Heart right ventricle (tissue), 16 donors: Measurements from ENCODE around the gene ARMC2. TPM values are rescaled to one million over a fixed set of nuclear protein-coding genes. Genes with fewer than 3 reads are reported as not detected.

ENCODE experiments used
- ATAC-seq, 8 donors: fragments of 200-7000 bp; cut with Tn5 transposase; one replicate each; pipeline ENCODE4 v1.9.1; 2020; ENCODE audit warnings: mild to moderate bottlenecking in 8 of 8, moderate library complexity in 8 of 8, moderate number of reproducible peaks in 1 of 8
- DNase-seq, 2 donors: peaks; one replicate each; pipeline ENCODE4 v3.0.0-alpha.2; 2020
- H3K27ac ChIP-seq, 10 donors: fragments of 200-600 bp; sonication (generic) in 2 of 10; one replicate each; pipeline versions ENCODE4 v1.5.0 to v1.8.0; 2020 to 2022; ENCODE audit warnings: mild to moderate bottlenecking in 3 of 10
- H3K27me3 ChIP-seq, 7 donors: fragments of 200-600 bp; one replicate each; pipeline ENCODE4 v1.8.0; 2021 to 2022; ENCODE audit warnings: mild to moderate bottlenecking in 2 of 7
- H3K36me3 ChIP-seq, 9 donors: fragments of 200-600 bp; sonication (generic) in 1 of 9; one replicate each; pipeline versions ENCODE4 v1.5.0 to v1.8.0; 2020 to 2022; ENCODE audit warnings: mild to moderate bottlenecking in 2 of 9
- H3K4me1 ChIP-seq, 9 donors: fragments of 200-600 bp; sonication (generic) in 1 of 9; one replicate each; pipeline versions ENCODE4 v1.5.0 to v1.8.0; 2020 to 2022; ENCODE audit warnings: mild to moderate bottlenecking in 4 of 9
- H3K4me3 ChIP-seq, 10 donors: fragments of 200-600 bp; sonication (generic) in 2 of 10; one replicate each; pipeline versions ENCODE4 v1.5.0 to v1.8.0; 2020 to 2022; ENCODE audit warnings: mild to moderate bottlenecking in 7 of 10, moderate library complexity in 2 of 10
- H3K9me3 ChIP-seq, 11 donors: fragments of 200-600 bp in 10 of 11; sonication (generic) in 2 of 11; one replicate each; pipeline versions ENCODE4 v1.5.0 to v1.8.0; 2013 to 2022; ENCODE audit warnings: mild to moderate bottlenecking in 2 of 11, control low read depth in 1 of 11, moderate library complexity in 1 of 11
- CTCF ChIP-seq, 9 donors: fragments of 200-600 bp; sonication (generic) in 2 of 9; IDR thresholded peaks; one replicate each; pipeline versions ENCODE4 v1.5.0 to v1.8.0; 2021 to 2022; ENCODE audit warnings: antibody characterized with exemption in 9 of 9, mild to moderate bottlenecking in 5 of 9, moderate library complexity in 1 of 9
- whole genome bisulfite sequencing, 2 donors: extraction: QIAGEN DNeasy Blood & Tissue Kit; methylation state at CpG; one replicate each; pipeline ENCODE4 v1.1.7; 2013; ENCODE audit warnings: inconsistent platforms in 1 of 2; 5-methylcytosine and 5-hydroxymethylcytosine counted together
- intact Hi-C, 10 donors: fragments of 100-400 bp; cut with DNase I; formaldehyde crosslinking; loops; one replicate each; pipeline versions ENCODE4 v1.11.1 to v1.14.2; 2022
- polyA plus RNA-seq, 2 donors: library from polyadenylated mRNA; stranded (reverse); fragments of 200-250 nt; gene quantifications; one replicate each; pipeline ENCODE4 v1.2.3, GENCODE V29; 2013
- total RNA-seq, 10 donors: library from RNA; stranded (reverse); fragmentation: NEBNext Ultra II Directional in 3 of 10; extraction: Animal tissue kit (Norgen Biotek cat#: 25700) in 3 of 10; gene quantifications; one replicate each; pipeline versions ENCODE4 v1.2.1 to v1.2.4, GENCODE V29; 2021 to 2023
- donor health status: Arrhythmogenic right ventricular cardiomyopathy.
- donor health status: ischemic (EF 13 %, LVEDD 7.1; RV severe dilation, severe dysfunction).
- donor health status: healthy with polysubstance abuse.
- donor health status: DM: no; HTN: yes; CAD: no.
- donor health status: DM: no; HTN: no; CAD: no.
- donor health status: ischemic (EF 25% LVEDD 6.9; RV normal size, moderate dysfunction).
- donor health status: ischemic (EF 25% LVEDD 5.7; RV mildly dilated, moderate dysfunction).
- donor health status: healthy.
- donor health status: DM: yes; HTN: yes; CAD: no.
- donor health status: Ischemic cardiomyopathy.
- donor health status: ischemic (EF 35%, LVEDD 5.7; RV mildly dilated, moderate dysfunction).
- donor health status: nonischemic (EF 11% LVEDD 7.7; RV severe dilation, severe dysfunction).
- donor health status: DM: yes; HTN: yes; CAD: no.
- donor health status: PGD.
- donor health status: ischemic (EF 29% LVEDD 5.4; RV normal size, mild dysfunction).
- donor health status: nonischemic (EF 23%, LVEDD 6.1; RV moderate dilation, normal function).

Gene ARMC2
- total and polyA plus RNA-seq, 12 donors, result 2.5 to 16.4 (median 12.3) TPM

- WGBS, 2 donors, result 22 to 31% methylated on average over 7 of the region's 7 CpGs
- TF ChIP-seq CTCF (IDR thresholded peaks at IDR 0.05), result no peak
- Histone ChIP-seq H3K4me1 (peaks cover 12 to 63% (median 46%) of the 10 kb centered on the region in 9 donors), H3K9me3 (no peaks in the 10 kb centered on the region), H3K36me3 (peaks cover 0 to 19% (median 0%) of the 10 kb centered on the region in 9 donors), H3K27me3 (no peaks in the 10 kb centered on the region), H3K27ac (peak overlapping the region; percentile 35 to 86 (median 76)), H3K4me3 (no peak overlapping the region)
- DNase-seq (peak; percentile 42 to 87), ATAC-seq (peak; percentile 67 to 91 (median 87))
- intact Hi-C loops, result no loop called here
Measured at GRCh38 chr6:108877046-108877751, 29.0 kb downstream of the ARMC2 start.

DNA sequence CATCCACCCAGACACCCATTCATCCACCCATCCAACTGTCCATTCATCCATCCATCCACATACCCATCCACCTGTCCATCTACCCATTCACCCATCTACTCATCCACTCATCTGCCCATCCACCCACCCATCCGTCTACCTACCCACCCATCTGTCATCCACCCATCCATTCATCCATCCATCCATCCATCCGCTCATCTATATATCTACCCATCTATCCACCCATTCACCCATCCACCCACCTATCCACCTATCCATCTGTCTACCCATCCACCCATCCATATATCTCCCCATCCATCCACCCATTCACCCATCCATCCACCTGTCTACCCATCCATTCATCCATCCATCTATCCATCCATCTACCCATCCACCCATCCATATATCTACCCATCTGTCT lies 30.7 kb downstream of the ARMC2 start:
- no peak for TF ChIP-seq CTCF (IDR thresholded peaks at IDR 0.05)
- no peak overlapping the region for H3K4me3 ChIP-seq
- ATAC-seq (peak in 1 of 8 donors; percentile 8), DNase-seq (no peak)
- peak overlapping the region in 2 of 10 donors; percentile 80 to 83 for H3K27ac ChIP-seq
- WGBS, 2 donors, result 96 to 100% methylated on average over 2 of the region's 2 CpGs
- H3K9me3 ChIP-seq, result peaks cover 0 to 8% (median 0%) of the 10 kb centered on the region in 11 donors
- H3K27me3 ChIP-seq, result no peaks in the 10 kb centered on the region
- H3K36me3 ChIP-seq, result peaks cover 0 to 36% (median 0%) of the 10 kb centered on the region in 9 donors
- peaks cover 10 to 47% (median 40%) of the 10 kb centered on the region in 9 donors for H3K4me1 ChIP-seq
- intact Hi-C loops, result no loop called here

DNA sequence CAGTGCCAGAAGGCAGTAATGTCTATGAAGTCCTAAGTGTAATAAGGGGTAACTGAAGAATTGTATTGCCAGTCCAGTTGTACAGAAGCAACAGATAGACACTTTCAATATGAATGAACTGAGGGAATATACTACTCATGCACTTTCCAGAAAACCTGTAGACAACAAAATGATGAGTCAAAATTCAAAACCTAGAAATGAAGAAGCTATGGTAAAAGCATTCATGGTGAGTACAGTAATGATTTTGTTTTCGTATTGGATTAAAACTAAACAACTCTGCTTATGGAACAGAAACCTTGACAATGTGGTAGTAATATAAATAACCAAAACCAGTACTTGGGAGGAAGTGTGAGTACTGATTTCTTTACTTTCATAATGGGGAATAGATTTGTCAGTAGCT lies 35.0 kb downstream of the ARMC2 start:
- H3K4me1 ChIP-seq, result peaks cover 1 to 13% (median 6%) of the 10 kb centered on the region in 9 donors
- TF ChIP-seq CTCF (IDR thresholded peaks at IDR 0.05), result no peak
- peaks cover 0 to 8% (median 0%) of the 10 kb centered on the region in 11 donors for H3K9me3 ChIP-seq
- intact Hi-C loops, result loop anchor here in 1 of 10 donors (10.0 kb wide), 1 partner anchor 48 kb away; no protein-coding TSS in a partner anchor
- H3K27me3 ChIP-seq, result no peaks in the 10 kb centered on the region
- WGBS, 2 donors, result 94 to 96% methylated on average over 1 of the region's 1 CpG
- ATAC-seq, result no peak
- no peak overlapping the region for H3K4me3 ChIP-seq
- no peak for DNase-seq
- H3K36me3 ChIP-seq, result peaks cover 0 to 39% (median 0%) of the 10 kb centered on the region in 9 donors
- H3K27ac ChIP-seq, result no peak overlapping the region

DNA sequence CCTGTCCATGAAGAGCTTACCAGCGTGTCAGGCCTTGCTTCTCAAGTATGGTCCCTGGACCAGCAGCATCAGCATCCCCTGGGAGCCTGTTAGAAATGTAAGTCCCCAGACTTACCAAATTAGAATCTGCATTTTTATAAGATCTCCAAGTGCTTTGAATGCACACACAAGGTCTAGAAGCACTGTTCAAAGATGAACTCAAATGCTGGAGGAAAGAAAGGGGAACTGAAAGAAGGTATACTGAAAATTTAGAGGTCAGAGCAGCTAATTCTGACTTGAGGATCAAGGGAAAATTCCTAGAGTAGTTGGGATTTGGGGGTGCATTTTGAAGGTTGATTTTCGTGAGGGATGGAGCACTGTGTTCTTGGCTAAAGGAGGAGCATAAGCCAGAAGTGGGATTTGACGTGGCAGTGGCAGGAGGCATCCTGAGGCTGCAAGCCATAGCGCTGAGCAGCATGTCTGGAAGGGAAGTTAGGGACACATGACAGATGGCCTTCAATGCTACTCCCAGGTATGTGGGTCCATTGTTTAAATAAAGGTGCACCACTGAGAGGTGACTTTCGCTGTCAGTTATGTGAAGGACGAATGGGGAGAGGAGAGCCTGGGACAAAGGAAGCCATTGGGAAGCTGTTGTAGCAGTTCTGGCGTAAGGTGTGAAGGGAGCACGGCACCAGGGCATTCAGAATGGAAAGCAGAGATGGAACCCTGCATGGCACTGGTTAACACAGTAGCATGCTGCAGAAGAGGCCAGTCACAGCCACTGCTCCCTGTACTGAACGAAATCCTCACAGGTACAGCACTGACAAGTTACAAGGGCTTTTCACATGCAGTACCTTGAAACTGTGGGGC lies 36.2 kb downstream of the ARMC2 start:
- DNase-seq, result no peak
- H3K36me3 ChIP-seq, result peaks cover 0 to 32% (median 0%) of the 10 kb centered on the region in 9 donors
- TF ChIP-seq CTCF (IDR thresholded peaks at IDR 0.05), result no peak
- intact Hi-C loops, result loop anchor here in 2 of 10 donors (5.0 to 10.0 kb wide), 2 partner anchors 42 to 50 kb away; no protein-coding TSS in a partner anchor
- H3K27ac ChIP-seq, result peak overlapping the region in 1 of 10 donors; percentile 37
- 69 to 79% methylated on average over 9 of the region's 9 CpGs for WGBS, 2 donors
- H3K4me1 ChIP-seq, result peaks cover 0 to 11% (median 4%) of the 10 kb centered on the region in 9 donors
- H3K4me3 ChIP-seq, result no peak overlapping the region
- no peaks in the 10 kb centered on the region for H3K27me3 ChIP-seq
- peak; percentile 23 to 52 (median 42) for ATAC-seq
- peaks cover 0 to 8% (median 0%) of the 10 kb centered on the region in 11 donors for H3K9me3 ChIP-seq
